T-helper 22 cell (primary cell): ENCODE data around the gene NBEAL1.
"Not testable (repeated sequence)": the region's sequence is repeated elsewhere in the genome, so short reads cannot be mapped to it uniquely, and the experiment has no call there.

Experiments
- DNase-seq: peaks from one replicate; pipeline ENCODE4 v3.0.0-alpha.2; 2020; ENCODE audit warnings: low read depth

Gene NBEAL1

DNA sequence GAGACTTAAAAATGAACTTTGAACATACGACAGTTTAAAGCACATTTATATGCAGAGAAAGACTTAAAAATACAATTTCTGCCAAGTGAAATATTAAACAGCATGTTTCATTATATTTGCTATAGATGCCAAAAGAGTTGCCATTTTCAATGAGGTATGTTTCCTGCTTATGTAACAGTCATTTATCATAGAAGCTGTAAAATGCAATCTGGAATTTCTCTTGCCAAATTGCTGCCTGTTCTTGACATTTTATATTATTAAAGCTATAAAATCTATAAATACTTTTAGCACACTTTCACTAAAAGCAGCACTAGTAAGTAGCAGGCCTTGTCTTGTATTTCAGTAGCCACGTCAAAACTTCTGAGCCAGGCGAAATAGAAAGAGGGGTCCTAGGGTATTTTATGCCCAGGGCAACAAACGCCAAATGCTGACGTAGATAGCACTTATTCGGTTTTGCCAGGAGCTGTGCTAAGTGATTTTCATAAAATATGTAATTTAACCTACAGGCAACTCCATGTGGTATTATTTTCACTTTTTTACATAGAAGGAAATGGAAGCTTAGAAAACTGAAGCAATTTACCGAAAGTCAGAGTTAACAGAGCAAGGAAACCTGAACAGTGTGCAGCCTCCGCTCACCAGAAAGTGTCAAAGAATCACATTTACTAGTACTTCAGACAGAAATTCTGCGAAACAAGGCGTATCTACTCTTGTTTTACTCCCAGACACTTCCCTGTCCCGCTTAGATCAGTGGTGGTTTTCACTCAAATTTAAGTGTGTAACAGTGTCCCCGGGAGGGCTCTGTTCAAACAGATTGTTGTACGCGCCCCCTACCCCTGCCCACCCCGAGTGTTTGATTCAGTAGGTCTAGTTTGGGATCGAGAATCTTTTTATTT, 222.9 kb downstream of the NBEAL1 start:
- DNase-seq: no peak

DNA sequence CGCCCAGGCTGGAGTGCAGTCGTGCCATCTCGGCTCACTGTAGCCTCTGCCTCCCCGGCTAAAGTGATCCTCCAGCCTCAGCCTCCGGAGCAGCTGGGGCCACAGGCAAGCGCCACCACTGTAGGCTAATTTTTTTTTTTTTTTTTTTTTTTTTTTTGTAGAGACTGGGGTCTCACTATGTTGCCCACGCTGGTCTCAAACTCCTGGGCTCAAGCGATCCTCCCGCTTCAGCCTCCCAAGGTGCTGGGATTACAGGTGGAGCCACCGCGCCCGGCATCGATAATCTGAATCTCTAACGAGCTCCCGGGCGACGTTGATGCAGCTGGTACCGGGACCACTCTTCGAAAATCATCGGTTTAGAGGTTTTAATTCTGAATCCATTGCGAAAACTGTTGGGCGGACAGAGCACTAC, 223.6 kb downstream of the NBEAL1 start:
- no peak for DNase-seq

DNA sequence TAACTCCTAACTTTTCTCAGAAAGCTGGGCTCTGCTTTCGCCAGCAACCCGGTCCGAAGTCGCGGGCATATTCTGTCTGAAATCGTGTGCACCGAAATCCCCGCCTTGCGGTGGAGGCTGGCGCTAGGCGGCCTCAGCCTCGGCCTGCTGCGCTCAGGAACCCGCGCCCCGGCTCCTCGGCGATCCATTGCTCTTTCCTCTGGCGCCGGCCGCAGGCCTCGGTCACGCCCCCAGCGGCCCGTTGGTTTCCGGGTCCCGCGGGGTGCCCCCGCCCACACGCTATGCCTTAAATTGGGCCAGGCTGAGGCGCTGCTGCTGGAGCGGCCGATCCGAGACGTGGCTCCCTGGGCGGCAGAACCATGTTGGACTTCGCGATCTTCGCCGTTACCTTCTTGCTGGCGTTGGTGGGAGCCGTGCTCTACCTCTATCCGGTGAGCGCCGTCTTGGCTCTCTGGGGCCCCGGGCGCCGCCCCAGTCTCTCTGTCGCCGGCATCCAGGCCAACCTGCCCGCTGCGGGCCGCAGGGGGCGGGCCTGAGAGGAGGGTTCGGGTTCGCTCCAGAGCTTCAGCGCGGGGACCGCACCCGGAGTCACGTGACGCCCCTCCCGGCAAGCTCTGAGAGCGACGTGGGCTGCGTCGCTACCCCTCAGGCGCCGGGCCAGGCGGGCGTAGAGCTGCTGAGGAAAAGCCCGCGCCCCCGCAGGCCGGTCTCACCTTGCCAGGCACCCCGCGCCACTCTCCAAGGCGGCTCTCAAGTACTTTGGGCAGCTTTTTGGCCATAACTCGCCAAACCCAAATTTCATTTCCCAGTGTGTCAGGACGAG, 224.2 kb downstream of the NBEAL1 start, which contains the start of gene CYP20A1:
Gene CYP20A1, plus strand, starts transcription at position 315 of the 823 bp plus-strand sequence. Its CDS starts 45 bp downstream, at position 360.
- DNase-seq: peak; percentile 91

DNA sequence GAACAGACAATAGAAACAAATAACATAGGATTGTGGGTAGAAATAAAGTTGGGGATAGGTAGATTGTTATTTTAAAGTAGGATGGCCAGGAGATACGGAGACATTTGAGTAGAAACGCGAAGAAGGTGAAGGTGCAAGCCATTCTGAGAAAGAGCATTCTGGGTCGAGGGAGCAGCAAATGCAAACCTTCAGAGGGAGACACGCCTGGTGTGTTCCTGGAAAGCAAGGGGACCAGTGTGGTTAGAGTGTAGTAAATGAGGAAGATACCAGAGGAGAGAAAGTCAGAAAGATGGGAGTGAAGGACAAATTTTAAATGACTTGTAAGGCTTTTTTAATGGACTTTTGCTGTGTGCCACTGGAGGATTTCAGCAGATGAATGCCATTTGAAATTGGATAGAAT, 225.8 kb downstream of the NBEAL1 start:
- no peak for DNase-seq

DNA sequence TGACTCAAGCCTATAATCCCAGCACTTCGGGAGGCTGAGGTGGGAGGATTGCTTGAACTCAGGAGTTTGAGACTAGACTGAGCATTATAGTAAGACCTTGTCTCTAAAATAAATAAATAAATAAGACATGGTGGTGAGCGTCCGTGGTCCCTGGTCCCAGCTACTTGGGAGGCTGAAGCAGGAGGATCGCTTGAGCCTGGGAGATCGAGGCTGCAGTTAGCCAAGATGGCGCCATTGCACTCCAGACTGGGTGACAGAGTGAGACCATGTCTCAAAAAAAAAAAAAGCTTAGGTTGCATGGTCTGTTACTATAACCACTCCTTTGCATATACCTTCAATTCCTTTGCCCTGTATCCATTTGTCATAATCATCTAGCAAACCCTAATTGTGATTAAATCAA, 227.8 kb downstream of the NBEAL1 start:
- DNase-seq: no peak

DNA sequence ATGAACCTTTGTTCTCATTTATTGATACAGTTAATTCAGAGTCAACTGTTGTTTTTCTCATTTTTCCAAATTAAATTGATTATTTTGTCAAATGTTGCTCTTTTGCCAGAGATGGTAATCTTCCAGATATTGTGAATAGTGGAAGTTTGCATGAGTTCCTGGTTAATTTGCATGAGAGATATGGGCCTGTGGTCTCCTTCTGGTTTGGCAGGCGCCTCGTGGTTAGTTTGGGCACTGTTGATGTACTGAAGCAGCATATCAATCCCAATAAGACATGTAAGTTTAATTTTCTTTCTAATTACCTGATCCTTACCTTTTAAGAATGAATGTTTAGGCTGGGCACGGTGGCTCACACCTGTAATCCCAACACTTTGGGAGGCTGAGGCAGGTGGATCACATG, 232.0 kb downstream of the NBEAL1 start:
- DNase-seq: no peak

DNA sequence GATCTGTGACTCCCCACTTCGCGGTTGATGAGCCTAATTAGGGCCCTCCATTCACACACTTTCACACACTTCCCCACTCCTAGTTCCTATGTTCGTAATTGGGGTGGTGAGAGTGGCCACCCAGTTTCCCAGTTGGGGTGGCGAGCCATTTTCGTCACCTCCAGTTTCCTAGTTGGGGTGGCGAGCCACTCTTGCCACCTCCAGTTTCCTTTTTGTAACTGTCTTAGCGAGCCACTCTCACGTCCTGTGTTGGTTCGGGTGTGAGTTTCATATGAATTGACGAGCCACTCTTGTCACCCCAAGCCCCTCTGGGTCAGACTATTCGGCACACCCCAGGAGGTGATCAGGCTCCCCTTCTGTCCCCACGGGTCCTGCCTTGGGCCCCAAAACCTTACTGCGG, 238.1 kb downstream of the NBEAL1 start:
- DNase-seq: no peak

DNA sequence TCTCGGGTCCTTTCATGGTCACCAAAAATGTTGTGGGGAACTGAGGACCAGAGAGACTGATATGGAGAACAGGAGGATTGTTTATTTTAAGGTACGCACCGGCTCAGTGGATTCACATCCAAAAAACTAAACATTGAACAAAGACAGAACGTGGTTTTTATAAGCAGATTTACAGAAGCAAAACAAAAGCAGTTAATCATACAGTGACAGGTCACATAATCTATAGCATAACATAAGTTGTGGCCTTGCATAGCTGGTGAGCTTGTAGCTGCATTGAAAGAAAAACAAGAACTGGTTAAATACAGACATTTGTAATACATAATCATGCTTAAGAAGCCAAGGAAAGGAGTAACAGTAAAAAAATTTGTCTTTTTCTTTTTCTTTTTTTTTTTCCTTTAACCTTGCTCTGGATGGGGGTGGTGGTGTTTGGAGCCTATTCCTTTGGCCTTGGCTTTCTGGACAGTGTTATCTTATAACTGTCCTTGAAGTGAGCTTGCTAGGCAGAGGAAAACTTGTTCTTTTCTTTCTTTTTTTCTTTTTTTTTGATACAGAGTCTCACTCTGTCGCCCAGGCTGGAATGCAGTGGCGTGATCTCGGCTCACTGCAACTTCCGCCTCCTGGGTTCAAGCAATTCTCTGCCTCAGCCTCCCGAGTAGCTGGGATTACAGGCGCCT, 238.9 kb downstream of the NBEAL1 start:
- DNase-seq: not testable (repeated sequence)

DNA sequence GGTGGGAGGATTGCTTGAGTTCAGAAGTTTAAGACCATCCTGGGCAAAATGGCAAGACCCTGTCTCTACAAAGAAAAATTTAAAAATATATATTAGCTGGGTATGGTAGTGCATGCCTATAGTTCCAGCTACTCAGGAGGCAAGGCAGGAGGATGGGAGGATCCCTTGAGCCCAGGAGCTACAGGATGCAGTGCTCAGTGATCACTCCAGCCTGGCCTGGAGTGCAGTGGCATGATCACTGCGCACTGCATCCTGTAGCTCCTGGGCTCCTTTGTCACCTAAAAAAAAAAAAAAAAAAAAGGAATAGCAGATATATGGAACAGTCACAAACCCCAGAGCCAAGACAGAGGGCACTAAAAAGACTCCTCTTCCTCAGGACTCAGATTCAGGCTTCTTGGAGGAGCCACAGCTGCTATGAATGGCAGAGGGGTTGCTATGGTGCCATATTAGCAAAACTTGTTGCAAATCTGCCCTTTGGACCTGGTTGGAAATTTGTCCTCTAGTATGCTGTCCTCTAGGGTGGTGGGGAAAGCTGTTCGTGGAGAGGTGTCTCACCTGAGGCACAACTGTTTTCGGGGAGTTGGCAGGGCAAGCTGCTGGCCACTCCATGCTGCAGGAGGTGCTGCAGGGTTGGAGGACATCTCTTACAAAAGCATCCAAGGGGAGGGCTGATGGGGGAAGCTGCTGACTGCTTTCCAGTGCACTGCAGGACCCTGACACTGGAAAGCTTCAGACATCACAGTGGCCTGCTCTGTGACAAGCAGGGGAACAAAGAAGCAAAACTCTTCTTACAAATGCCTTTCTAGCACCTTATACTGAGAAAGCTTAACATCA, 246.9 kb downstream of the NBEAL1 start:
- no peak for DNase-seq
